ENCODE measurements around the gene ESRP2.

The ESRP2 gene

GRCh38 chr16:68234188-68235107 is 1.5 kb downstream of the ESRP2 start:
- ChIA-PET POLR2A (interaction anchor here (1.6 kb wide), 1 partner anchor 250 kb away, joined by 5 read pairs; no protein-coding TSS in a partner anchor), CTCF (interaction anchor here (1.0 to 1.7 kb wide), 4 partner anchors 27 to 165 kb away, joined by 3 to 8 read pairs (median 5); no protein-coding TSS in a partner anchor)
- peaks cover 0 to 16% (median 13%) of the 10 kb centered on the region in 4 experiments for H3K36me3 ChIP-seq (ENCODE audit: control insufficient read depth in 4 of 4, insufficient read depth in 4 of 4, low read length in 3 of 4)
- 81% methylated on average over 8 of the region's 13 CpGs for WGBS (ENCODE audit: insufficient coverage)
- H3K4me3 ChIP-seq (ENCODE audit: control insufficient read depth in 1 of 7, extremely low read depth in 1 of 7, insufficient read depth in 4 of 7, low read depth in 2 of 7, low read length in 6 of 7): no peak overlapping the region
- DNase-seq: no peak
- H3K27ac ChIP-seq (ENCODE audit: insufficient read depth in 1 of 2, low read depth in 1 of 2, low read length in 2 of 2, poor library complexity in 1 of 2, severe bottlenecking in 2 of 2): no peak overlapping the region
- H3K27me3 ChIP-seq (replicated peaks in 2 of 5; ENCODE audit: control insufficient read depth in 4 of 5, insufficient read depth in 5 of 5, low read length in 4 of 5): peaks cover 0 to 15% (median 8%) of the 10 kb centered on the region in 5 experiments
- H3K9me3 ChIP-seq (ENCODE audit: control extremely low read depth in 1 of 5, control insufficient read depth in 4 of 5, insufficient read depth in 2 of 5, low read depth in 1 of 5, low read length in 4 of 5): no peaks in the 10 kb centered on the region
- H3K4me1 ChIP-seq (ENCODE audit: control extremely low read depth in 1 of 4, control insufficient read depth in 4 of 4, insufficient read depth in 4 of 4, low read length in 3 of 4): peaks cover 0 to 39% (median 35%) of the 10 kb centered on the region in 4 experiments

- no peaks in the 10 kb centered on the region for H3K9me3 ChIP-seq (ENCODE audit: control extremely low read depth in 1 of 5, control insufficient read depth in 4 of 5, insufficient read depth in 2 of 5, low read depth in 1 of 5, low read length in 4 of 5)
- no peak for DNase-seq
- no peak overlapping the region for H3K27ac ChIP-seq (ENCODE audit: insufficient read depth in 1 of 2, low read depth in 1 of 2, low read length in 2 of 2, poor library complexity in 1 of 2, severe bottlenecking in 2 of 2)
- no peak overlapping the region for H3K4me3 ChIP-seq (ENCODE audit: control insufficient read depth in 1 of 7, extremely low read depth in 1 of 7, insufficient read depth in 4 of 7, low read depth in 2 of 7, low read length in 6 of 7)
- H3K36me3 ChIP-seq (ENCODE audit: control insufficient read depth in 4 of 4, insufficient read depth in 4 of 4, low read length in 3 of 4): peaks cover 0 to 16% (median 13%) of the 10 kb centered on the region in 4 experiments
- ChIA-PET CTCF (interaction anchor here (1.0 to 1.7 kb wide), 4 partner anchors 28 to 164 kb away, joined by 3 to 8 read pairs (median 5); no protein-coding TSS in a partner anchor), POLR2A (interaction anchor here (1.6 kb wide), 1 partner anchor 249 kb away, joined by 5 read pairs; no protein-coding TSS in a partner anchor)
- H3K4me1 ChIP-seq (ENCODE audit: control extremely low read depth in 1 of 4, control insufficient read depth in 4 of 4, insufficient read depth in 4 of 4, low read length in 3 of 4): peaks cover 0 to 43% (median 37%) of the 10 kb centered on the region in 4 experiments
- H3K27me3 ChIP-seq (replicated peaks in 2 of 5; ENCODE audit: control insufficient read depth in 4 of 5, insufficient read depth in 5 of 5, low read length in 4 of 5): peaks cover 0 to 15% (median 8%) of the 10 kb centered on the region in 5 experiments
- 90% methylated on average over 2 of the region's 8 CpGs for WGBS (ENCODE audit: insufficient coverage)
Observed at GRCh38 chr16:68233835-68234187, 2.1 kb downstream of the ESRP2 start.

GRCh38 chr16:68233085-68233834 is 2.7 kb downstream of the ESRP2 start:
- ChIA-PET CTCF (interaction anchor here (0.9 to 1.7 kb wide), 3 partner anchors 28 to 54 kb away, joined by 3 to 8 read pairs (median 4); no protein-coding TSS in a partner anchor), POLR2A (interaction anchor here (0.7 kb wide), 1 partner anchor 162 kb away, joined by 4 read pairs; no protein-coding TSS in a partner anchor)
- WGBS (ENCODE audit: insufficient coverage): 100% methylated on average over 4 of the region's 5 CpGs
- no peak for DNase-seq
- Histone ChIP-seq H3K4me1 (ENCODE audit: control extremely low read depth in 1 of 4, control insufficient read depth in 4 of 4, insufficient read depth in 4 of 4, low read length in 3 of 4) (peaks cover 0 to 44% (median 36%) of the 10 kb centered on the region in 4 experiments), H3K4me3 (ENCODE audit: control insufficient read depth in 1 of 7, extremely low read depth in 1 of 7, insufficient read depth in 4 of 7, low read depth in 2 of 7, low read length in 6 of 7) (no peak overlapping the region), H3K27me3 (replicated peaks in 2 of 5; ENCODE audit: control insufficient read depth in 4 of 5, insufficient read depth in 5 of 5, low read length in 4 of 5) (peaks cover 0 to 15% (median 8%) of the 10 kb centered on the region in 5 experiments), H3K9me3 (ENCODE audit: control extremely low read depth in 1 of 5, control insufficient read depth in 4 of 5, insufficient read depth in 2 of 5, low read depth in 1 of 5, low read length in 4 of 5) (no peaks in the 10 kb centered on the region), H3K36me3 (ENCODE audit: control insufficient read depth in 4 of 4, insufficient read depth in 4 of 4, low read length in 3 of 4) (peaks cover 0 to 20% (median 13%) of the 10 kb centered on the region in 4 experiments), H3K27ac (ENCODE audit: insufficient read depth in 1 of 2, low read depth in 1 of 2, low read length in 2 of 2, poor library complexity in 1 of 2, severe bottlenecking in 2 of 2) (no peak overlapping the region)

- peaks cover 0 to 15% (median 8%) of the 10 kb centered on the region in 5 experiments for H3K27me3 ChIP-seq (replicated peaks in 2 of 5; ENCODE audit: control insufficient read depth in 4 of 5, insufficient read depth in 5 of 5, low read length in 4 of 5)
- H3K9me3 ChIP-seq (ENCODE audit: control extremely low read depth in 1 of 5, control insufficient read depth in 4 of 5, insufficient read depth in 2 of 5, low read depth in 1 of 5, low read length in 4 of 5): no peaks in the 10 kb centered on the region
- 97% methylated on average over 13 of the region's 16 CpGs for WGBS (ENCODE audit: insufficient coverage)
- ChIA-PET POLR2A (interaction anchor here (0.7 kb wide), 1 partner anchor 161 kb away, joined by 4 read pairs; no protein-coding TSS in a partner anchor), CTCF (interaction anchor here (0.9 kb wide), 1 partner anchor 53 kb away, joined by 3 read pairs; no protein-coding TSS in a partner anchor)
- peaks cover 0 to 21% (median 13%) of the 10 kb centered on the region in 4 experiments for H3K36me3 ChIP-seq (ENCODE audit: control insufficient read depth in 4 of 4, insufficient read depth in 4 of 4, low read length in 3 of 4)
- H3K27ac ChIP-seq (ENCODE audit: insufficient read depth in 1 of 2, low read depth in 1 of 2, low read length in 2 of 2, poor library complexity in 1 of 2, severe bottlenecking in 2 of 2): no peak overlapping the region
- H3K4me1 ChIP-seq (ENCODE audit: control extremely low read depth in 1 of 4, control insufficient read depth in 4 of 4, insufficient read depth in 4 of 4, low read length in 3 of 4): peaks cover 0 to 44% (median 39%) of the 10 kb centered on the region in 4 experiments
- H3K4me3 ChIP-seq (ENCODE audit: control insufficient read depth in 1 of 7, extremely low read depth in 1 of 7, insufficient read depth in 4 of 7, low read depth in 2 of 7, low read length in 6 of 7): no peak overlapping the region
- DNase-seq: no peak
Observed at GRCh38 chr16:68232335-68232734, 3.6 kb downstream of the ESRP2 start.

GRCh38 chr16:68231384-68232136 is 4.4 kb downstream of the ESRP2 start:
- Histone ChIP-seq H3K27ac (ENCODE audit: insufficient read depth in 1 of 2, low read depth in 1 of 2, low read length in 2 of 2, poor library complexity in 1 of 2, severe bottlenecking in 2 of 2) (no peak overlapping the region), H3K9me3 (ENCODE audit: control extremely low read depth in 1 of 5, control insufficient read depth in 4 of 5, insufficient read depth in 2 of 5, low read depth in 1 of 5, low read length in 4 of 5) (no peaks in the 10 kb centered on the region), H3K36me3 (ENCODE audit: control insufficient read depth in 4 of 4, insufficient read depth in 4 of 4, low read length in 3 of 4) (peaks cover 0 to 26% (median 13%) of the 10 kb centered on the region in 4 experiments), H3K4me3 (ENCODE audit: control insufficient read depth in 1 of 7, extremely low read depth in 1 of 7, insufficient read depth in 4 of 7, low read depth in 2 of 7, low read length in 6 of 7) (no peak overlapping the region), H3K4me1 (ENCODE audit: control extremely low read depth in 1 of 4, control insufficient read depth in 4 of 4, insufficient read depth in 4 of 4, low read length in 3 of 4) (peaks cover 0 to 42% (median 37%) of the 10 kb centered on the region in 4 experiments), H3K27me3 (replicated peaks in 2 of 5; ENCODE audit: control insufficient read depth in 4 of 5, insufficient read depth in 5 of 5, low read length in 4 of 5) (peaks cover 0 to 9% (median 4%) of the 10 kb centered on the region in 5 experiments)
- ChIA-PET POLR2A (interaction anchor here (0.7 kb wide), 1 partner anchor 226 kb away, joined by 3 read pairs; no protein-coding TSS in a partner anchor), CTCF (interaction anchor here (0.6 to 1.5 kb wide), 3 partner anchors 8 to 238 kb away, joined by 3 to 4 read pairs (median 3); no protein-coding TSS in a partner anchor)
- 97% methylated on average over 25 of the region's 26 CpGs for WGBS (ENCODE audit: insufficient coverage)
- DNase-seq: no peak

- DNase-seq: no peak
- CTCF ChIA-PET: interaction anchor here (0.6 to 1.6 kb wide), 7 partner anchors 8 to 237 kb away, joined by 3 to 9 read pairs (median 4); no protein-coding TSS in a partner anchor
- peaks cover 0 to 3% (median 0%) of the 10 kb centered on the region in 5 experiments for H3K27me3 ChIP-seq (replicated peaks in 2 of 5; ENCODE audit: control insufficient read depth in 4 of 5, insufficient read depth in 5 of 5, low read length in 4 of 5)
- H3K36me3 ChIP-seq (ENCODE audit: control insufficient read depth in 4 of 4, insufficient read depth in 4 of 4, low read length in 3 of 4): peaks cover 0 to 32% (median 13%) of the 10 kb centered on the region in 4 experiments
- H3K9me3 ChIP-seq (ENCODE audit: control extremely low read depth in 1 of 5, control insufficient read depth in 4 of 5, insufficient read depth in 2 of 5, low read depth in 1 of 5, low read length in 4 of 5): no peaks in the 10 kb centered on the region
- POLR2A ChIA-PET: interaction anchor here (0.7 kb wide), 1 partner anchor 225 kb away, joined by 3 read pairs; no protein-coding TSS in a partner anchor
- peaks cover 0 to 36% (median 33%) of the 10 kb centered on the region in 4 experiments for H3K4me1 ChIP-seq (ENCODE audit: control extremely low read depth in 1 of 4, control insufficient read depth in 4 of 4, insufficient read depth in 4 of 4, low read length in 3 of 4)
- WGBS (ENCODE audit: insufficient coverage): 94% methylated on average over 12 of the region's 12 CpGs
- H3K4me3 ChIP-seq (ENCODE audit: control insufficient read depth in 1 of 7, extremely low read depth in 1 of 7, insufficient read depth in 4 of 7, low read depth in 2 of 7, low read length in 6 of 7): no peak overlapping the region
- H3K27ac ChIP-seq (ENCODE audit: insufficient read depth in 1 of 2, low read depth in 1 of 2, low read length in 2 of 2, poor library complexity in 1 of 2, severe bottlenecking in 2 of 2): no peak overlapping the region
Observed at GRCh38 chr16:68230956-68231355, 5.0 kb downstream of the ESRP2 start.

Measured in common myeloid progenitor, CD34-positive (primary cell).